Upper lobe of right lung (tissue), 1 donor: ENCODE results near the gene FUT7. TPM values are rescaled to one million over a fixed set of nuclear protein-coding genes. Genes with fewer than 3 reads are reported as not detected.
A peak's percentile ranks its signal among the peaks of the same experiment; 100 is the strongest.
"Not testable (repeated sequence)": the region's sequence is repeated elsewhere in the genome, so short reads cannot be mapped to it uniquely, and the experiment has no call there.

Experiments
- ATAC-seq: fragments of 200-7000 bp; cut with Tn5 transposase; one replicate; pipeline ENCODE4 v1.9.1; 2020; ENCODE audit warnings: mild to moderate bottlenecking, moderate library complexity
- DNase-seq: peaks from one replicate; pipeline ENCODE4 v3.0.0-alpha.2; 2020
- H3K27ac ChIP-seq: fragments of 200-600 bp; one replicate; pipeline ENCODE4 v1.8.0; 2022
- H3K27me3 ChIP-seq: fragments of 200-600 bp; one replicate; pipeline ENCODE4 v1.8.0; 2022; ENCODE audit warnings: mild to moderate bottlenecking
- H3K36me3 ChIP-seq: fragments of 200-600 bp; one replicate; pipeline ENCODE4 v1.8.0; 2022
- H3K4me1 ChIP-seq: fragments of 200-600 bp; one replicate; pipeline ENCODE4 v1.8.0; 2022
- H3K4me3 ChIP-seq: fragments of 200-600 bp; one replicate; pipeline ENCODE4 v1.8.0; 2022; ENCODE audit warnings: mild to moderate bottlenecking
- H3K9me3 ChIP-seq: fragments of 200-600 bp; one replicate; pipeline ENCODE4 v1.8.0; 2022
- CTCF ChIP-seq: fragments of 200-600 bp; IDR thresholded peaks from one replicate; pipeline ENCODE4 v1.8.0; 2022; ENCODE audit warnings: antibody characterized with exemption
- intact Hi-C: fragments of 100-400 bp; cut with DNase I; formaldehyde crosslinking; loops from one replicate; pipeline ENCODE4 v1.11.0; 2022
- total RNA-seq: library from RNA; stranded (reverse); fragmentation: NEBNext Ultra II Directional; extraction: Animal tissue kit (Norgen Biotek cat#: 25700); gene quantifications from one replicate; pipeline ENCODE4 v1.2.1, GENCODE V29; 2021
- donor health status: DM: no; HTN: yes; CAD: no; lungs with severe emphysema.

FUT7 gene
- total RNA-seq, 1 donor from 2014 or later = 0.81 TPM

- Histone ChIP-seq H3K9me3 (no peaks in the 10 kb centered on the region), H3K27ac (no peak overlapping the region), H3K4me1 (peaks cover 5% of the 10 kb centered on the region), H3K4me3 (no peak overlapping the region), H3K36me3 (no peaks in the 10 kb centered on the region), H3K27me3 (no peaks in the 10 kb centered on the region)
- TF ChIP-seq CTCF = no peak
- DNase-seq (no peak), ATAC-seq (no peak)
- intact Hi-C loops = no loop called here
Observed at GRCh38 chr9:137008312-137008711, 23.6 kb downstream of the FUT7 start.

DNA sequence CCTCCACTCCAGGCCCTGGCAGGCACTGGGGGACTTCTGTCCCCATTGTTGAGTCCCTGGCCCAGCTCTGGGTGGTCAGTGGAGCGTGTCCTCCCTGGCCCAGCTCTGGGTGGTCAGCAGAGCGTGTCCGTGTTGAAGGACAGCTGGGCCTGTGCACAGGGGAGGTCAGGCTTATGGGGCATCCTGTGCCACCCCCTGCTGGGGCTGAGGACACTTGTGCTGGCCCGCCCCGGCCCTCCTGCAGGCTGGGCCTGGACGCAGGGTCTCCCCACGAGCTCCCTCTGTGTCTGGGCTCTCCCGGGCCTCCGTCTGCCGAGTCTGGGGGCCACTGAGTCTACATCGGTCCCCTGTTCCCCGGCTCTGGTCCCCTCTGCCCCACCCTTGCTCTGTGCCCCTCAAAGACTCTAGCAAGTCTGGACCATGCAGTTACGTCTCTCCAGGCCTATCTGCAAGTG is 24.0 kb downstream of the FUT7 start:
- no peaks in the 10 kb centered on the region for H3K9me3 ChIP-seq
- intact Hi-C loops = no loop called here
- ATAC-seq (no peak), DNase-seq (no peak)
- H3K36me3 ChIP-seq = no peaks in the 10 kb centered on the region
- no peak for TF ChIP-seq CTCF
- no peak overlapping the region for H3K4me3 ChIP-seq
- H3K27me3 ChIP-seq = no peaks in the 10 kb centered on the region
- peaks cover 5% of the 10 kb centered on the region for H3K4me1 ChIP-seq
- no peak overlapping the region for H3K27ac ChIP-seq

- Histone ChIP-seq H3K36me3 (no peaks in the 10 kb centered on the region), H3K9me3 (no peaks in the 10 kb centered on the region), H3K27ac (no peak overlapping the region), H3K27me3 (no peaks in the 10 kb centered on the region), H3K4me1 (peaks cover 5% of the 10 kb centered on the region), H3K4me3 (no peak overlapping the region)
- DNase-seq (no peak), ATAC-seq (peak; percentile 13)
- TF ChIP-seq CTCF = no peak
- intact Hi-C loops = no loop called here
Observed at GRCh38 chr9:137007108-137007815, 24.6 kb downstream of the FUT7 start.

GRCh38 chr9:137006116-137007003 is 25.5 kb downstream of the FUT7 start:
- Histone ChIP-seq H3K27me3 (no peaks in the 10 kb centered on the region), H3K36me3 (no peaks in the 10 kb centered on the region), H3K9me3 (no peaks in the 10 kb centered on the region), H3K4me3 (no peak overlapping the region), H3K4me1 (peaks cover 5% of the 10 kb centered on the region), H3K27ac (no peak overlapping the region)
- intact Hi-C loops = no loop called here
- DNase-seq (no peak), ATAC-seq (peak; percentile 3)
- no peak for TF ChIP-seq CTCF

DNA sequence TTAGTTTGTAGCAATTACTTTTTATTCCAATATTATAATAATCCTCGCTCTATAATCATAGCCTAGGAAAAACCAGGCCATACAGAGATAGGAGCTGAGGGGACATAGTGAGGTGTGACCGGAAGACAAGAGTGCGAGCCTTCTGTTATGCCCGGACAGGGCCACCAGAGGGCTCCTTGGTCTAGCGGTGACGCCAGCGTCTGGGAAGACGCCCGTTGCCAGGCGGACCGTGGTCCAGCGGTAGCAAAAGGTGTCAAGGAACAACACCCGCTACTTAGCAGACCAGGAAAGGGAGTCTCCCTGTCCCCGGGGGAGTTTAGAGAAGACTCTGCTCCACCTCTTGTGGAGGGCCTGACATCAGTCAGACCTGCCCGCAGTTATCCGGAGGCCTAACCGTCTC is 27.6 kb downstream of the FUT7 start:
- H3K36me3 ChIP-seq, H3K4me3 ChIP-seq, intact Hi-C loops, ATAC-seq, H3K27ac ChIP-seq, H3K9me3 ChIP-seq, H3K27me3 ChIP-seq, DNase-seq: not testable (repeated sequence)
- peak; percentile 53 for TF ChIP-seq CTCF
- H3K4me1 ChIP-seq = peaks cover 17% of the 10 kb centered on the region
